Umbilical cord (tissue), 2 donors: Measurements from ENCODE around the gene LMOD1. TPM values are rescaled to one million over a fixed set of nuclear protein-coding genes. Genes with fewer than 3 reads are reported as not detected.
"Not testable (repeated sequence)": the region's sequence is repeated elsewhere in the genome, so short reads cannot be mapped to it uniquely, and the experiment has no call there.

Experiments
- DNase-seq: peaks from one replicate; pipeline ENCODE4 v3.0.0-alpha.2; 2015; ENCODE audit warnings: low spot score
- total RNA-seq: library from RNA; depleted of rRNA; stranded (reverse); fragments of >200 nt; gene quantifications from one replicate; pipeline ENCODE4 v1.2.3, GENCODE V29; 2014; ENCODE audit warnings: low replicate concordance; ENCODE audit not compliant: insufficient read depth

The LMOD1 gene
- total RNA-seq, 1 donor from 2014 or later, result 213 TPM

- peak; percentile 66 for DNase-seq
Observed at GRCh38 chr1:201916649-201917249, 29.6 kb downstream of the LMOD1 start.

GRCh38 chr1:201914456-201915235, 31.7 kb downstream of the LMOD1 start:
- no peak for DNase-seq

- no peak for DNase-seq
Observed at GRCh38 chr1:201912832-201913231, 33.5 kb downstream of the LMOD1 start.

GRCh38 chr1:201911826-201912571, 34.3 kb downstream of the LMOD1 start:
- DNase-seq, result no peak

GRCh38 chr1:201907621-201908020, 38.7 kb downstream of the LMOD1 start:
- no peak for DNase-seq

GRCh38 chr1:201906336-201906735, 40.0 kb downstream of the LMOD1 start:
- no peak for DNase-seq

GRCh38 chr1:201905234-201905890, 41.0 kb downstream of the LMOD1 start:
- peak; percentile 54 for DNase-seq

GRCh38 chr1:201904579-201904978, 41.8 kb downstream of the LMOD1 start:
- peak; percentile 98 for DNase-seq

GRCh38 chr1:201903135-201903534, 43.2 kb downstream of the LMOD1 start:
- DNase-seq, result peak; percentile 61

GRCh38 chr1:201902198-201902597, 44.1 kb downstream of the LMOD1 start:
- DNase-seq, result peak; percentile 71

GRCh38 chr1:201901036-201901435, 45.3 kb downstream of the LMOD1 start:
- not testable (repeated sequence) for DNase-seq

- peak; percentile 58 for DNase-seq
Observed at GRCh38 chr1:201900476-201900875, 45.9 kb downstream of the LMOD1 start.

GRCh38 chr1:201899683-201900429, 46.5 kb downstream of the LMOD1 start:
- DNase-seq, result no peak

- no peak for DNase-seq
Observed at GRCh38 chr1:201898992-201899391, 47.4 kb downstream of the LMOD1 start.

GRCh38 chr1:201898240-201898894, 48.0 kb downstream of the LMOD1 start:
- no peak for DNase-seq

GRCh38 chr1:201896951-201897391, 49.4 kb downstream of the LMOD1 start:
- DNase-seq, result no peak

GRCh38 chr1:201895913-201896807, 50.2 kb downstream of the LMOD1 start:
- peak; percentile 89 for DNase-seq

- DNase-seq, result no peak
Observed at GRCh38 chr1:201895120-201895665, 51.2 kb downstream of the LMOD1 start.
